A549 treated with RU486 at 1 μM for 4 hours (cell line): ENCODE measurements around the gene CRADD. TPM values are rescaled to one million over a fixed set of nuclear protein-coding genes. Genes with fewer than 3 reads are reported as not detected.

Experiments
- total RNA-seq: library from RNA; stranded (reverse); fragments of 200-300 nt; extraction: Qiagen RNA extraction; gene quantifications from 5 replicates; pipeline ENCODE4 v1.2.3, GENCODE V29; 2022; ENCODE audit warnings: low read depth

The CRADD gene
- 10.3 to 18.2 TPM (median 10.7 TPM) in 5 replicates for total RNA-seq

DNA sequence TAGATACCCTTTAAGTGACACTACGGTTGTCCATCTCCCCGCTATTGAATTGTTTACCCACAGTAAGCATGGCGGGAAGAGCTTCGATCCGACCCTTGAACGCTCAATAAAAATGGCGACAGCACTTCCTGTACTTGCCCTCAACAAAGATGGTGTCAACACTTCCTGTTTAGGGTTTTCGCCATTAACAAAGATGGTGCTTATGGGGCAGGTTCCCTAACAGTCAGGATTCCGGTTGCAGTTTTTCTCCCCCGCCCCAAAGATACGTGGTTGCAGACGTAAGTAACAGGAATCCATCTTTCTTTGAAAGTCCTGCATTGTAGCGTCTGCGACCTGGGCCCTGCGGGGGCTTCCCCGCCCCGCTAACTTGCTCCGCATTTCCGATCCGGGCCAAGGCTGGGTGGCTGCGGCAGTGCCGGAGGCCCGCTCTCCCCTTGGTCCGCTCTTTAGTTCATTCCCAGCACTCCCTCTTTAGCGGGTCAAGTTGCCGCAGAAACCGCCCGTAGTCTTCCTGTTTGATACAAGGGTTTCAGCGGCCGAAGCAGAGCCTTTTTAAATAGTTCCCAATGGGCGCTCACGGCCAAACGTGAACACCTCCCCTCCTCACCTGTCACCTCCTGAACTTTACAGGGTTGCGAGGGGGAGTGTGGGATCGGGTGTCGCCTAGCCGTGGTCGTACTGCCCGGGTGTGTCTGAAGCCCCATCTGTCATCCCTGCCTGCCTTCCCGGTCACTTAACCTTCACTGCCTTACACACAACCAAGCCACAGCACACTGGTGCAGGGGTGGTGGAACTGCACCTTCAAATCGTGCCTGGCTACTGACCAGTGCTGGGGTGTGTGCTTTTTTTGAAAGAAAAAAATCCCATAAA lies at the start of gene CRADD:
Gene CRADD, plus strand, starts transcription at position 181 of the 870 bp plus-strand sequence.

Other genes starting within 250 kb of the CRADD start
- gene UBE2N, start 235.4 kb upstream of the CRADD start, total RNA-seq: 130 to 206 TPM (median 163 TPM) in 5 replicates
- gene MRPL42, start 209.9 kb upstream of the CRADD start, total RNA-seq: 43.3 to 63.7 TPM (median 54.0 TPM) in 5 replicates
- gene SOCS2, start 104.7 kb upstream of the CRADD start, total RNA-seq: 16.9 to 34.2 TPM (median 28.9 TPM) in 5 replicates